ENCODE data around the gene GRIA2.

The GRIA2 gene

GRCh38 chr4:157327666-157328065, 107.1 kb downstream of the GRIA2 start:
- no peak for DNase-seq (ENCODE audit: low read depth)
- no peak overlapping the region for H3K4me3 ChIP-seq (ENCODE audit: control insufficient read depth, low read depth, low read length)
- TF ChIP-seq CTCF (IDR thresholded peaks at IDR 0.05; ENCODE audit: control insufficient read depth, insufficient read depth, low read depth, low read length, missing control alignments): no peak

- no peak overlapping the region for H3K4me3 ChIP-seq (ENCODE audit: control insufficient read depth, low read depth, low read length)
- DNase-seq (ENCODE audit: low read depth): no peak
- no peak for TF ChIP-seq CTCF (IDR thresholded peaks at IDR 0.05; ENCODE audit: control insufficient read depth, insufficient read depth, low read depth, low read length, missing control alignments)
Measured at GRCh38 chr4:157357887-157358286, 137.4 kb downstream of the GRIA2 start.

- TF ChIP-seq CTCF (IDR thresholded peaks at IDR 0.05; ENCODE audit: control insufficient read depth, insufficient read depth, low read depth, low read length, missing control alignments): no peak
- DNase-seq (ENCODE audit: low read depth): no peak
Measured at GRCh38 chr4:157358439-157358838, 137.9 kb downstream of the GRIA2 start.

GRCh38 chr4:157358851-157359250, 138.3 kb downstream of the GRIA2 start:
- DNase-seq (ENCODE audit: low read depth): no peak
- no peak overlapping the region for H3K4me3 ChIP-seq (ENCODE audit: control insufficient read depth, low read depth, low read length)
- TF ChIP-seq CTCF (IDR thresholded peaks at IDR 0.05; ENCODE audit: control insufficient read depth, insufficient read depth, low read depth, low read length, missing control alignments): no peak

More at GRCh38 chr4:157358439-157358838, 137.9 kb downstream of the GRIA2 start:
- H3K4me3 ChIP-seq (ENCODE audit: control insufficient read depth, low read depth, low read length): no peak overlapping the region

- no peak for DNase-seq (ENCODE audit: low read depth)
- no peak overlapping the region for H3K4me3 ChIP-seq (ENCODE audit: control insufficient read depth, low read depth, low read length)
- no peak for TF ChIP-seq CTCF (IDR thresholded peaks at IDR 0.05; ENCODE audit: control insufficient read depth, insufficient read depth, low read depth, low read length, missing control alignments)
Measured at GRCh38 chr4:157363360-157363759, 142.8 kb downstream of the GRIA2 start.

- no peak for TF ChIP-seq CTCF (IDR thresholded peaks at IDR 0.05; ENCODE audit: control insufficient read depth, insufficient read depth, low read depth, low read length, missing control alignments)
- no peak for DNase-seq (ENCODE audit: low read depth)
- H3K4me3 ChIP-seq (ENCODE audit: control insufficient read depth, low read depth, low read length): no peak overlapping the region
Measured at GRCh38 chr4:157372154-157372553, 151.6 kb downstream of the GRIA2 start.

- DNase-seq (ENCODE audit: low read depth): no peak
- TF ChIP-seq CTCF (IDR thresholded peaks at IDR 0.05; ENCODE audit: control insufficient read depth, insufficient read depth, low read depth, low read length, missing control alignments): no peak
- H3K4me3 ChIP-seq (ENCODE audit: control insufficient read depth, low read depth, low read length): no peak overlapping the region
Measured at GRCh38 chr4:157372567-157372966, 152.0 kb downstream of the GRIA2 start.

Data from AG09309 (cell line).